ENCODE results near the gene SLC30A5. TPM values are rescaled to one million over a fixed set of nuclear protein-coding genes. Genes with fewer than 3 reads are reported as not detected.
"Not testable (repeated sequence)": the region's sequence is repeated elsewhere in the genome, so short reads cannot be mapped to it uniquely, and the experiment has no call there.

SLC30A5 gene
- total RNA-seq, result 44.8 TPM
- long read RNA-seq, full-length matches to known transcripts, result 27 of 44 reads
- long read RNA-seq, partial matches to known transcripts, result 3 of 44 reads
- long read RNA-seq, other reads (novel, unspliced or antisense), result 14 of 44 reads

DNA sequence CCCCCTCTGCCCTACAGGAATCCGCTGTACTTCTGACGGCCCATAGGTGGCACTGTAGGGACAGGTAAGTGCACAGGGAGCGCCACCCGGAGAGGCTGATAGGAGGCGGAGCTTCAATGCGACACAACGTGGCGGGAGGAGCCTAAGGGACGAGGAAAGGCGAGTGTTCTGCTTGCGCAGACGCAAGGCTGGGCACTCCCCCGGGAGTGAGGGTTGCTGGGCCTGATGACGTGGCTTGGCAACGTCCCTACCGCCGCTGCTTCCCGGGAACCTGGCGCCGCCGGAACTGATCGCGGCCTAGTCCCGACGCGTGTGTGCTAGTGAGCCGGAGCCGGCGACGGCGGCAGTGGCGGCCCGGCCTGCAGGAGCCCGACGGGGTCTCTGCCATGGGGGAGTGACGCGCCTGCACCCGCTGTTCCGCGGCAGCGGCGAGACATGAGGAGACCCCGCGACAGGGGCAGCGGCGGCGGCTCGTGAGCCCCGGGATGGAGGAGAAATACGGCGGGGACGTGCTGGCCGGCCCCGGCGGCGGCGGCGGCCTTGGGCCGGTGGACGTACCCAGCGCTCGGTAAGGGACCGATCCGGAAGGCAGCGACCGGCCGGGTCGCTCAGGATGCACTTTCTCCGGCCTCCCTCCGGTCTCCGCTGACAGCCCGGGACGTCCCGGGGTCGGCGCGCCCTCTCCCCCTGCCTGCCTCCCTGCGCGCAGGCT lies at the start of gene SLC30A5:
Gene SLC30A5 (plus strand): TSS at position 244 of the 712 bp plus-strand sequence. CDS start 242 bp downstream, at position 486.
- peak; percentile 98 for DNase-seq (ENCODE audit: low spot score)

DNA sequence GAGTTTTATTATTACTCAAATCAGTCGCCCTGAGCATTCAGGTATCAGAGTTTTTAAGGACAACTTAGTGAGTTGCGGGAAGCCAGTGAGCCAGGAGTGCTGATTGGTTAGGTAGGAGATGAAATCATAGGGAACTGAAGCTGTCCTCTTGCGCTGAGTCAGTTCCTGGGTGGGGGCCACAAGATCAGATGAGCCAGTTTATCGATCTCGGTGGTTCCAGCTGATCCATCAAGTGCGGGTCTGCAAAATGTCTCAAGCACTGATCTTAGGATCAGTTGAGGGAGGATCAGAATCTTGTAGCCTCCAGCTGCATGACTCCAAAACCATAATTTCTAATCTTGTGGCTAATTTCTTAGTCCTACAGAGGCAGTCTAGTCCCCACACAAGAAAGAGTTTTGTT lies 48.6 kb upstream of the SLC30A5 start:
- not testable (repeated sequence) for DNase-seq (ENCODE audit: low spot score)

DNA sequence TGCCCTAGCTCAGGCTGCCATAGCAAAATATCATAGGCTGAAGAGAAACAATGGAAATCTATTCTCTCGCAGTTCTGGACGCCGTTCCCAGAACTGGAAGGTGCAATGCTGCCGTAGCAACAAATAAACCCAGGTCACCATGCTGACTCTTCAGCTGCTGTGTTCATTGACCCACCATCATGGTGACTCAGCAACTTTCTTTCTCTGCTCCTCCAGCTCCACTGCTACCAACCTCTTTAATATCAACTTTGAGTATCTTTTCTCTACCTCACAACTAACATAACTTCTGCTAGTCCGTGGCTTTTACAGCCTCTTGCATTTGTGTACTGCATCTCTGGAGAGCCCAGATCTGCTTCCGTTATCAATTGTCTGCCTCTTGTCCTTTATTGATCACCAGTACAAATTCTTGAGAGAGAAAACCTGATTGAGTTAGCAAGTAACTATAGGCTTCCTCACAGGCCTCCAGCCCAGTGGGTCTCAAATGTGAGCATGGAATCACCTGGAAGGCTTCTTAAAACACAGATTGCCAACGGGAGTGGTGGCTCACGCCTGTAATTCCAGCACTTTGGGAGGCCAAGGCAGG lies 47.3 kb upstream of the SLC30A5 start:
- DNase-seq (ENCODE audit: low spot score), result no peak

DNA sequence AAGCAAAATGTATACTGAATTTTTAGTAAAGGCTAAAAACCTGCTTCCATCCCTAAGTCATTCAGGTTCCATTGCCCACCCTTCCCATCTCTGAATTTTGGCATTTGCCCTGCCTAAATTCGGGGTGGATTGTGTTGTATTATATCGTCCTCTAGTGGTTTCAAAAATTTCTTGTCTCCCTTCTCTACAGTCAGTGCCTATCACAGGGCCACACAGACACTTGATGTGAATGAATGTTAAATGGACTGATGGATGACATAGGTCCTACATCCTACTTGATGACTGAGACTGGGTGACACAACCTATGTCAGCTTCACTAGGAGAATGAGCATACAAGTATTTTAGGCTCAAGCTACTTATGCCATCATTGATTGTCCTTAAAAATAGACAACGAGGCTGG lies 45.6 kb upstream of the SLC30A5 start:
- no peak for DNase-seq (ENCODE audit: low spot score)

DNA sequence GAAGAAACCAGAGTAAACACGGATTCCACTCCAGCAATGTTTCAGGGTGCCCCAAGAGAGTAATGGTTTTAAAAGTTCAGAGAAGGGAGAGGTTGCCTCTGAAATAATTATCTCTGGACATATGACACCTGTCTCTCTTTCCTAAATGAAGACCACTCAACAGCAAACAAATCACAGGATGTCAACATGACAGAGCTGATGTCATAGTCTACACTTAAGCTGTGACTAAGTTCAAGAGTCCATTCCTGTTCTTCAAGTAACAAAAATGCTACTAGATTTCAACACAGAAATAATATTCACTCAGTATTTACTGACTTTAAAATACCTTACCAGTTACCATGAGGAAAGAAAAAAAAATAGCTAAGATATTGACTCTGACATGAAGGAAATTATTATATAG lies 44.7 kb upstream of the SLC30A5 start:
- DNase-seq (ENCODE audit: low spot score), result no peak

DNA sequence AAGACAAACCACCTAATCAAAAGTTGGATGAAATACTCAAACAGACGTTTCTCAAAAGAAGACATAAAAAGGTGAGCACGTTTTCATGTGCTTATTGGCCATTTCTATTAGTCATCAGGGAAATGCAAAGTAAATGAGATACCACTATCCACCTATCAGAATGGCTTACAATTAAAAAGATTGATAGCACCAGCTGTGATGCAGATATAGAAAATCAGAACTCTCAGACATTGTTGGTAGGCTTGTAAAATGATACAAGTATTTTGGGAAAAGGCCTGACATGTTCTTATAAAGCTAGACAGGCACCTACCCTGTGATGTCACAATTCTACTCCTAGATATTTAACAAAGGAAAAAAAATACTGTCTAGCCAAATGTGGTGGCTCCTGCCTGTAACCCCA lies 44.0 kb upstream of the SLC30A5 start:
- DNase-seq (ENCODE audit: low spot score), result no peak

DNA sequence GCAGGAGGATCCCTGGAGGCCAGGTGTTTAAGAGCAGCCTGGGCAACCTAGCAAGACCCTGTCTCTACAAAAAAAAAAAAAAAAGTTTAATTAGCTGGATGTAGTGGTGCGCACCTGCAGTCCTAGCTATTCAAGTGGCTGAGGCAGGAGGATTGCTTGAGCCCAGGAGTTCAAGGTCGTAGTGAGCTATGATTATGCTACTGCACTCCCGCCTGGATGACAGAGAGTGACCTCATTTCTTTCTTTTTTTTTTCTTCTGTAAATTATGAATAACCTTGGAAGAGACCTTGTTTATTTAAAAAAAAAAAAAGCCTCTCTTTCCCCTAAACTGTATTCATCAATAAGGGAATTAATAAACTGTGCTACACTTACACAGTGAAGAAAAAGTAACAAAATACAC lies 43.6 kb upstream of the SLC30A5 start:
- DNase-seq (ENCODE audit: low spot score), result no peak

DNA sequence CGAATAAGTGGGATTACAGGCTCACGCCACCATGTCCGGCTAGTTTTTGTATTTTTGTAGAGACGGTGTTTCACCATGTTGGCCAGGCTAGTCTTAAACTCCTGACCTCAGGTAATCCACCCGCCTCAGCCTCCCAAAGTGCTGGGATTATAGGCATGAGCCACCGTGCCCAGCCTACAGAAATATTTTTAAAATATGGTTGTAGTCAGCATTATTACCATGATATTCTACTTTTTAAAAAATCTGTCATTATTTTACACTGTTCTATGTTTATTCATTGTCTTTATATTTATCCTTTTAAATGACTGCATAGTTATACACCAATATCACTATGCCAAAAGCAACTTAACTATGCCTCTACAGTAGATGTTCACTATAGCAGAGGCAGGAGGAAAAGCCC lies 41.6 kb upstream of the SLC30A5 start:
- DNase-seq (ENCODE audit: low spot score), result no peak

DNA sequence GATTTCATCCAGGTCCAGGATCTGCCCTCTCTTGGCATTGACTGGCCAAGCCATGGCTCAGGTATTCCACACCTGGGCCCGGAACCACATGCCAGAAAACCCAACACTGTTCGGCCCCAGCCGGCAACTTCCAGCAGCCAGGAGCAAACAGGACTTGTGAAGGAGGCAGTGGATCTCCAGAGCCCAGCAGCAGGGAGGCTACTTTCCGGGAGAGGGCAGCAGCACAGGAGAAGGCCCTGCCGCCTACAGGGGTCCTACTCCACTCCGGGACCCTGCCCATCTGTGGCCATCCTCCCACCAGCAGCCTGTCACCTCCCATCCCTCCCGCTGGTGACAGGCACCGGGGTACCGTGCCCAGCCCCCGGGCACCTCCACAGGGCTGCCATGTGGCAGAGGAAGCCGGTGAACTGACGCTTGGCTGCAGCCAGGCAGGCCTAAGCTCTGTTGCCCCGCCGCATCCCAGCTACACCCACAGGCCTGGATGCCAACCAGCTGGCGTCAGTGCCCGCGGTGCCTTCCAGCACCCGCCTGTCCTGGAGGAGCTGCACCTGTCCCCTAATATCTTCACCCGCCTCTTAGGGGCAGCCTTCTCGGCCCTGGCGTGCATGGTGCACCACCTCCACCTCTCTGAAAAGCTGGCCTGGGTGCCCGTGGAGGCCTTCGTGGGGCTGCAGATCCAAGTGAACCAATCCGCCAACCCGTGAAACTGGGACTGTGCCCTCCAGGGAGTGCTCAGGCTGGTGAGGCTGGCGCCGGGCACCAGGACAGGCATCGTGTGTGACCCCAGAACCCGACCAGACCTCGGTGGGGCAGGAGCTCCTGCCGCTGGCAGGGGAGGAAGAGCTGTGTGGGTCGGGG lies 18.9 kb upstream of the SLC30A5 start:
- no peak for DNase-seq (ENCODE audit: low spot score)

DNA sequence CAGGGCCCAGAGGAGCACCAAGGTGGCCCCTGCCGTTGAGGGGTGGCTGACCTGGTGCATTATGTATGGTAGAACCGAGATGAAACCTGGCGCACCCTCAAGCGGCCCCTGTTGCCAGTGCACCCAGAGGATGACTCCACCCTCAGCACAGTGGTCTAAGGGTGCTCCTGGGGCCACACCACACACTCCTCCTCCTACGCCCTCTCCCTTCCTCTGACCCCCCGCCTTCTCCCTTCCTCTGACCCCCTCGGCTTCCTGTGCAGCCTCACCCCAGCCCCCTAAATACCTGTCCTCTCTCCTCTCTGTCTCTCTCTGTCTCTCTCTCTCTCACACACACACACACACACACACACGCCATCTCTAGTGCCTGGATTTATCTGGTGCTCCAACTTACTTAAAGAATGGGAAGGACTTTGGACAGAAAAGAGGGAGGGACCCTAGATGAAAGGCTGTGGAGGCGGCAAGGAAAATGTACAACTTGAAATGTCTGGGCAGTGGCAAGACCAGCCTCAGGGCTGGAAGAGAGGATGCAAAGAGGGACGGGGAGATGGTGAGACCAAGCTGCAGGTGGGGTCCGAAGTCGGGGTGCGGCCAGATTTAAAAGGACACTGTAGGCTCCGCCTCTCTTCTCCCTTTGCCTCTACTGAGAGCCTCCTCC lies 18.2 kb upstream of the SLC30A5 start:
- no peak for DNase-seq (ENCODE audit: low spot score)

DNA sequence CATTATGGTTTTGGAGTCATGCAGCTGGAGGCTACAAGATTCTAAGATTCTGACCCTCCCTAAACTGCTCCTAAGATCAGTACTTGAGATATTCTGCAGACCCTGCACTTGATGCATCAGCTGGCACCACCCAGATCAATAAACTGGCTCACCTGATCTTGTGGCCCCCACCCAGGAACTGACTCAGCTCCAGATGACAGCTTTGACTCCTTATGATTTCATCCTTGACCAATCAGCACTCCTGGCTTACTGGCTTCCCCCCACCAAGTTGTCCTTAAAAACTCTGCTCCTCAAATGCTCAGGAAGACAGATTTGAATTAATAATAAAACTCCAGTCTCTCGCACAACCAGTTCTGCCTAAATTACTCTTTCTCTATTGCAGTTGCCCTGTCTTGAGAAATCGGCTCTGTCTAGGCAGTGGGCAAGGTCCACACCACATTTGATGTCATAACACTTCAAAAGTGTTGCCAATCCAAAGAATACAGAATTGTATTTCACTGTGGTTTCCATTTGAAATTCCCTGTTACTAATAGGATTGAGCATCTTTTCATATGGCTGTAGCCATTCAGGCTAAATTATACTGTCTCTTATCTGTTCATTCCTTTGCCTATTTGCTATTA lies 14.8 kb upstream of the SLC30A5 start:
- DNase-seq (ENCODE audit: low spot score), result no peak

DNA sequence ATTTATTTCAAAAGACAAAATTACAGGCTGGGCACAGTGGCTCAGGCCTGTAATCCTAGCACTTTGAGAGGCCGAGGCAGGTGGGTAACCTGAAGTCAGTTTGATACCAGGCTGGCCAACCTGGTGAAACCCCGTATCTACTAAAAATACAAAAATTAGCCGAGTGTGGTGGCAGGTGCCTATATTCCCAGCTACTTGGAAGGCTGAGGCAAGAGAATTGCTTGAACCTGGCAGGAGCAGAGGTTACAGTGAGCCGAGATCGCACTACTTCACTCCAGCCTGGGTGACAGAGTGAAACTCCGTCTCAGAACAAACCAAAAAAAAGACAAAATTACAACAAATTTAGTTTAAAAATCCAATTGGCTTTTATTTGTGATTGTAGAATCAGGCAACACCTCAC lies 14.3 kb upstream of the SLC30A5 start:
- no peak for DNase-seq (ENCODE audit: low spot score)

DNA sequence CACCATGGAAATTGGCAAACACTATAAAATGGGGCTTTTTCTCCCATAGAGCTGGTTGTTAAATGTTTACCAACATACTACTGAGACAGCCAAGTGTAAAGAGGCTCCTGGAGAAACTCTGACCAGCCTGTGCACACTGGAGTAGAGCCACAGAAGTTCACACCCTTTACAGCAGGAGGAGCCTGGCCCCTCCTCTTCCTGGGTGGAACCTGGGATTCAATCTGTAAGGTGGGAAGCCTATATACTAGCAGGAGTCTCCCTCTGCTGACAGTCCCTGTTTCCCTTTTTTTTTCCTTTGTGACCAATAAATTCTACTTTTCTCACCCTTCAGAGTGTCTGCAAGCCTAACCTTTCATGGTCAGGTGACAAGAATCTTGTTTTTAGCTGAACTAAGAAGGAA lies 10.4 kb upstream of the SLC30A5 start:
- DNase-seq (ENCODE audit: low spot score), result no peak

DNA sequence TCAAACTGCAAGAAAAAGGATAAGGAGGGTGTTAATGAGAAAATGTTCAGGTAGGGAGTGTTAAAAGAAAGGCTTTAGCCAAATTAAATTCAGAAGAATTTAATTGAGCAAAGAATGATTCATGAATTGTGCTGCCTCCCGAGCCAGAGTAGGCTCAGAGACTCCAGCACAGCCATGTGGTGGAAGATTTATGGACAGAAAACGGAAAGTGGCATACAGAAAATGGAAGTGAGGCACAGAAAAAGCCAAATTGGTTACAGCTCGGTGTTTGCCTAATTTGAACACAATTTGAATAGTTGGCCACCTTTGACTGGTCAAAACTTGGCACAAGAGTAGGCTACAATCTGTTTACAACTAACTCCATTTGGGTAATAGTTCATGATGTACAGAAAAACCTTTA lies 9.6 kb upstream of the SLC30A5 start:
- no peak for DNase-seq (ENCODE audit: low spot score)

DNA sequence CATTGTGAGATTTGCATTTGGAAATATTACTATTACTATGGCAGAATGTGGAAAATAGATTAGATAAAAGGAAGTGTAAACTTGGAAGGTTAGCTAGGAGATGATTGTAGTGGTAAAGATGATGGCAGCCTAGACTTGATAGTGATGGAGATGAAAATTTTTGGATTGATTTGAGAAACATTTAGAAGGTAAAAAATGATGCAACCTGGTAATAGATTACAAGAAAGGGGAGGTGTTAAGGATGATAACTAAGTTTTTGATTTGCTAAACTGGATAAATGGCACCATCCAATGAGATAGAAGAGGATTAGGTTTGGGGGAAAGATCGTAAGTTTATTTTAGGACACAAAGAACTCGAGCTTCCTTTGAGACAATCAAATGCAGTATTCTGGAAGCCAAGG lies 8.9 kb upstream of the SLC30A5 start:
- DNase-seq (ENCODE audit: low spot score), result no peak

DNA sequence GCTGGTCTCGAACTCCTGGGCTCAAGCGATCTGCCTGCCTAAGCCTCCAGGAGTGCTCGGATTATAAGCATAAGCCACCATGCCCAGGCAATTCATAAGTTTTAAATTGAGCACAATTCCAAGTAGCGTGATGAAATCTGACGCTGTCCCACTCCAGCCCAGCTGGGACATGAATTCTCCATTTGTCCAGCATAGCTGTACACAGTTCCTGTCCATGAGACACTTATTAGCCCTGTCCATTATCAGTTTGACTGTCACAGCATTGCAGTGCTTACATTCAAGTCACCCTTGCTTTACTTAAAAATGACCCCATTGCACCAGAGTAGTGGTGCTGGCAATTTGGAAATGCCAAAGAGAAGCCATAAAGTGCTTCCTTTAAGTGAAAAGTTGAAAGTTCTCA lies 7.6 kb upstream of the SLC30A5 start:
- DNase-seq (ENCODE audit: low spot score), result no peak

DNA sequence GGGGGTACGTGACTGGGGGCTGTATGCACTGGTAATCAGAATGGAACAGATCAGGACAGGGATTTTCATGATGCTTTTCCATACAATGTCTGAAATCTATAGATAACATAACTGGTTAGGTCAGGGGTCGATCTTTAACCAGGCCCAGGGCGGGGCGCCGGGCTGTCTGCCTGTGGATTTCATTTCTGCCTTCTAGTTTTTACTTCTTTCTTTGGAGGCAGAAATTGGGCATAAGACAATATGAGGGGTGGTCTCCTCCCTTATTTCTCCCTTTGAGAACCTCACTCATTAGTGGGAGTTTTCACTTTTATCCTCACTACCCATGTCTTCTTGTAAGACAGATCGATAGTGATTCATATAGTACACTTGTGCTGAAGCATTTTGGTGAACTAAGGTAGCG lies 5.8 kb upstream of the SLC30A5 start:
- not testable (repeated sequence) for DNase-seq (ENCODE audit: low spot score)

DNA sequence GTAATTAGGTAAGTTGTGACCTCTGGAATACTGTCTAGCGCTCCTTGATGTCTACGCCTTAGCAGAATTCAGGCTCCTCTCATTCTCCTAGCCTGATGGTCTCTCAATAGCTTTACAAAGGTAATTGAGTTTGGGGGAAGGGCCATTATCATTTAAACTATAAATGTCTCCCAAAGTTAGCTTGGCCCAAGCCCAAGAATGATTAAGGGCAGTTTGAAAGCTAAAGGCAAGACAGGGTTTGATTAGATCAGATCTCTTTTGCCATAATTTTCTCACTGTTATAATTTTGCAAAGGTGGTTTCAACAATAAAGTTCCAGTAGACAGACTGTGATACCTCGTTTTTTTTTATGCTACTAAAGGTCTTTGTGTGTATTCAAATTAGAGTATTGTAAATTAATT lies 3.7 kb upstream of the SLC30A5 start:
- no peak for DNase-seq (ENCODE audit: low spot score)

DNA sequence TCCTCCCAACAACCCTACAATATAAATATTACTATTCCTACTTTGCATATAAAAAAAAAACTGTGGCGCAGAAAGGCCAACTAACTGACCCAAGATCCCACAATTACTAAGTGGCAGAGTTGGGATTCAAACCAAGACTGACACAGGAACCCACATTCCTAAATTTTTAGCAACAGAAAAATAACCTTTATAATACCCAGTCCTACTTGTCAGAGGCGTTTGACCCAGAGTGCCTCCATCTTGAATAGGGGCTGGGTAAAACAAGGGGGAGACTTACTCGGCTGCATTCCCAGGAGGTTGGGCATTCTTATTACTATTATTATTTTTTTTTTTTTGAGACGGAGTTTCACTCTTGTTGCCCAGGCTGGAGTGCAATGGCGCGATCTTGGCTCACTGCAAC lies 2.0 kb upstream of the SLC30A5 start:
- DNase-seq (ENCODE audit: low spot score), result no peak

DNA sequence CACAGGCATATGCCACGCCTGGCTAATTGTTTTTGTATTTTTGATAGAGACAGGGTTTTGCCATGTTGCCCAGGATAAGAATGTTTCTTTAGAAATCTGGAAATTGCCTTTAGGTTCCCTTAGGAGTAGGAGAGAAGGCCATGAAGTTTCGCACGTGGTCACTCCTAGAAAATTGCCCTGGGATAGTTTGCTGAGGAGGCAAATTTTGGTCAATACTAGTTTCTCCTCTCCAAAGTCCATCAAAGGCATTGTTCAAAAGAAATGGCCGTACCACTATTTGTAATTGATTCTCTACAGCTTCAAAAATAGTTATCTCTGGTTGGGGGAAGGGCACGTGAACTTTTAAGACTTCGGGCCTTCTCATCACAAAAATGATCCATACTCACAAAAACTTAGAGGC lies 845 bp upstream of the SLC30A5 start:
- DNase-seq (ENCODE audit: low spot score), result no peak

DNA sequence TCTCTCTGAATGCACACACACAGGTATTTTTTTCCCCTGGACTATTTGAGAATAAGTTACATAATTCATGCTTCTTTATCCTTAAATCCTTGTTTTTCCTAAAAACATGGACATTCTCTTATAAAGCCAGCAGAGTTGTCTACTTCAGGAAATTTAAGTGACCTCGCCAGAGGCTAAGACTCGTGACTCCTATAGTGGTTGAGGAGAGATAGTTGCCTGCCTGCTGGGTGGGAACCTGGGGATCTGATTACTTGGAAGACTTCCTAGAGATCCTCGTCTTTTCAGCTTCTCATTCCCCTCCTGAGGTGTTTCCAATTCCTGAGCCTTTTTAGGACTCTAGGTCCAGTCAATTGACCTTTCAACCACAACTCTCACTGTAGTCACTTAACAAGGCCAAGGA lies 5.5 kb downstream of the SLC30A5 start:
- DNase-seq (ENCODE audit: low spot score), result no peak

All from mesenteric fat pad (tissue), 1 donor.